ENCODE results near the gene MT4.

MT4 gene

DNA sequence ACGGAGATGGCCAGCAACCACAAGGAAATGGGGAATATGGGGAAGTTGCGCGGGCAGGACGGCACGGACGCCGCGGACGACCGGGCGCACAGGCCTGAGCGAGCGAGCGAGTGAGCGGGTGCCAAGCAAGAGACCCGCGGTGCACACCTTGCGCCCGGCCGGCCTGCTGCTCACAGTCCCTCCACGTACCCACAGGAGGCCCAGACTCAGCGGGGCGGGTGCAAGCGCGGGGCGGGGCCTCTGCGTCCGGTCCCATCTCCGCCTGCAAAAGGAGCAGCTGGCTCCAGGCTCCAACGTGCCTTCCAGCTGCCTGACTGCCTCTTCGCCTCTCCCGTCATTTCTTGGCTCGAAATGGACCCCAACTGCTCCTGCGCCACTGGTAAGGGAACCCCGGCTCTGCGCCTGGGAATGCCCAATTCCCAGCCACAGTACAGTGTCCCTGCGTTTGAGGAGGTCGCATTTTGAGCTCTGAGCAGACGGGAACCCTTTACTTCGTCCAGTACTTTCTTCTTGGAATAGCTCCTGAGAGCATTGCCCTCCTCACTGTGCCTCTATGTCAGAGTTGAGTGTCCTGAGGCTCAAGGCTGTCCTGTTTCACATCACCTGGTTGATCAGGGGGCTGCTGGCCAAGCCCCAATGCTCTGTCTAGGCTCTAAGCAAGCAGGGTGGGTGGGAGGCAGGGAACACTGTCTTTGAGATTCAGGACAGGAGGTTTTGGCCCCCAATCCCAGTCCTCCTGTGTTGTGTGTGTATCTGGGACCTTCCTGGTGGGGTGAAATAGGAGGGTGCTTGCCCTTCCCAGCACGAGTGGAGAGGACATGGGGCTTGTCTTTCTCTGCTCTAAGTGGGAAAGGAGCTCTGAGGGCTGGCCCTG, 52.6 kb downstream of the MT4 start:
- DNase-seq (ENCODE audit: low read depth, low spot score) = peak; percentile 62
- in situ Hi-C loops (cut with HindIII; ENCODE audit: low sequenced_read_pairs) = no loop called here
- peak overlapping the region; percentile 8 for H3K4me3 ChIP-seq (ENCODE audit: low read depth, low read length)
- no peak for TF ChIP-seq CTCF (IDR thresholded peaks at IDR 0.05; ENCODE audit: low read depth, low read length)

DNA sequence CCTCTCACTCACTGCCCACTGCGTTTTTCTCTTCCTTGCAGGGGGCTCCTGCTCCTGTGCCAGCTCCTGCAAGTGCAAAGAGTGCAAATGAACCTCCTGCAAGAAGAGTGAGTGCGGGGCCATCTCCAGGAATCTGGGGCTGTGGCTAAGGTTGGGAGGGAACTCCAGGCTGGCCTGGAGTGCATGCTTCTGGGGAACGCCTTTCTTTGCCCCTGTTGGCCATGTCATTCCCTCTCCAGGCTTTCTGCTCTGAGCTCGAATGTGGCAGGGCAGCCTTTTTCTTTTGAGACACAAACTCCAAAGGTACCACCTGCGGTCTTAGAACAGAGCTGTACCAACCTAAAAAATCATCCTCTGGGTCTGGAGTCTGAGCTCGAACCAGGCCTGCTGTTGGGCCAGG, 53.3 kb downstream of the MT4 start:
- in situ Hi-C loops (cut with HindIII; ENCODE audit: low sequenced_read_pairs) = no loop called here
- DNase-seq (ENCODE audit: low read depth, low spot score) = no peak
- TF ChIP-seq CTCF (IDR thresholded peaks at IDR 0.05; ENCODE audit: low read depth, low read length) = no peak
- no peak overlapping the region for H3K4me3 ChIP-seq (ENCODE audit: low read depth, low read length)
